ENCODE results near the gene ARHGAP26.

GRCh38 chr5:142958944-142959682 is 188.9 kb downstream of the ARHGAP26 start:
- TF ChIP-seq POLR2A (IDR thresholded peaks at IDR 0.05; ENCODE audit: low read depth, low read length) = no peak
- no peak for TF ChIP-seq CTCF (conservative IDR thresholded peaks at IDR 0.05; ENCODE audit: low read depth, low read length)
- TF ChIP-seq FOS (IDR thresholded peaks at IDR 0.05; ENCODE audit: low read depth, low read length) = no peak
- TF ChIP-seq RAD21 (IDR thresholded peaks at IDR 0.05; ENCODE audit: low read length) = no peak
- TF ChIP-seq, protein P1, sequence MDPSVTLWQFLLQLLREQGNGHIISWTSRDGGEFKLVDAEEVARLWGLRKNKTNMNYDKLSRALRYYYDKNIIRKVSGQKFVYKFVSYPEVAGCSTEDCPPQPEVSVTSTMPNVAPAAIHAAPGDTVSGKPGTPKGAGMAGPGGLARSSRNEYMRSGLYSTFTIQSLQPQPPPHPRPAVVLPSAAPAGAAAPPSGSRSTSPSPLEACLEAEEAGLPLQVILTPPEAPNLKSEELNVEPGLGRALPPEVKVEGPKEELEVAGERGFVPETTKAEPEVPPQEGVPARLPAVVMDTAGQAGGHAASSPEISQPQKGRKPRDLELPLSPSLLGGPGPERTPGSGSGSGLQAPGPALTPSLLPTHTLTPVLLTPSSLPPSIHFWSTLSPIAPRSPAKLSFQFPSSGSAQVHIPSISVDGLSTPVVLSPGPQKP (IDR thresholded peaks at IDR 0.05; ENCODE audit: borderline replicate concordance, low read depth, low read length) = no peak
- TF ChIP-seq NFE2L2 (IDR thresholded peaks at IDR 0.05; ENCODE audit: low read depth, low read length) = no peak
- TF ChIP-seq SMC3 (IDR thresholded peaks at IDR 0.05; ENCODE audit: low read depth, low read length) = no peak
- TF ChIP-seq RCOR1 (IDR thresholded peaks at IDR 0.05; ENCODE audit: insufficient replicate concordance, low read length) = no peak
- no peak for TF ChIP-seq CEBPB (IDR thresholded peaks at IDR 0.05; ENCODE audit: low read depth, low read length)
- no peak for TF ChIP-seq MAFK (IDR thresholded peaks at IDR 0.05; ENCODE audit: low read depth, low read length)
- no peak for TF ChIP-seq CHD1 (IDR thresholded peaks at IDR 0.05; ENCODE audit: low read depth, low read length)
